ENCODE data around the gene KCNE4. TPM values are rescaled to one million over a fixed set of nuclear protein-coding genes. Genes with fewer than 3 reads are reported as not detected.

Gene KCNE4
- total RNA-seq, result 10 to 100 TPM in 2 of 4 donors, 1 to 10 TPM in 2; 1.9 to 16.6 (median 10.3) TPM

- no peak for DNase-seq (ENCODE audit: low spot score)
- peak; percentile 61 for ATAC-seq (ENCODE audit: low FRiP score)
- TF ChIP-seq CTCF (IDR thresholded peaks at IDR 0.05), result no peak
These were observed at the start of gene KCNE4 for GRCh38 chr2:223051693-223052289. TSS of gene KCNE4 (plus strand) at chr2:223052190. CDS start at chr2:223052831, 641 bp downstream.

GRCh38 chr2:223003191-223003590, 48.8 kb upstream of the KCNE4 start:
- TF ChIP-seq CTCF (IDR thresholded peaks at IDR 0.05), result no peak
- ATAC-seq (ENCODE audit: low FRiP score) (no peak), DNase-seq (ENCODE audit: low spot score) (no peak)

- TF ChIP-seq CTCF (IDR thresholded peaks at IDR 0.05), result no peak
- no peak for DNase-seq (ENCODE audit: low spot score)
- no peak for ATAC-seq (ENCODE audit: low FRiP score)
These were observed 46.5 kb upstream of the KCNE4 start for GRCh38 chr2:223005496-223005895.

GRCh38 chr2:223007531-223007930, 44.5 kb upstream of the KCNE4 start:
- no peak for DNase-seq (ENCODE audit: low spot score)
- no peak for ATAC-seq (ENCODE audit: low FRiP score)
- no peak for TF ChIP-seq CTCF (IDR thresholded peaks at IDR 0.05)

- ATAC-seq (ENCODE audit: low FRiP score), result no peak
- TF ChIP-seq CTCF (IDR thresholded peaks at IDR 0.05), result no peak
- DNase-seq (ENCODE audit: low spot score), result no peak
These were observed 43.8 kb upstream of the KCNE4 start for GRCh38 chr2:223008162-223008561.

DNA sequence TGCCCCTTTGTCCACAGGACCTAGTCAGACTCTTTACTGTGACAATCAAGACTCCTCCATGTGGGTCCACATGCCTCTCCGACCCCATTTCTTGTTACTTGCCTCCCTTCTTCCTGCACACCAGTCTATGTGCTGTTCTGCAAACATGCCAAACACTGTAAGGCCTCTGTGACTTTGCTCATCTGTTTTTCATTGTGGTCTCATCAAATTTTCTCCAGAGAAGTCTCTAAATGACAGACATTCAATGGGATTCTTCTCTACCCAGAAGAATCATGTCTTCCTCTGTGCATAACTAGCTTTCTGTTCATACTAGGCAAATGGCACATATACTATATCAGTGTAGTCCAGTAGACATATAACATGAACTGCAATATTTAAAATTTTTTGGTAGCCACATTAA, 43.0 kb upstream of the KCNE4 start:
- TF ChIP-seq CTCF (IDR thresholded peaks at IDR 0.05), result no peak
- DNase-seq (ENCODE audit: low spot score), result no peak
- no peak for ATAC-seq (ENCODE audit: low FRiP score)

DNA sequence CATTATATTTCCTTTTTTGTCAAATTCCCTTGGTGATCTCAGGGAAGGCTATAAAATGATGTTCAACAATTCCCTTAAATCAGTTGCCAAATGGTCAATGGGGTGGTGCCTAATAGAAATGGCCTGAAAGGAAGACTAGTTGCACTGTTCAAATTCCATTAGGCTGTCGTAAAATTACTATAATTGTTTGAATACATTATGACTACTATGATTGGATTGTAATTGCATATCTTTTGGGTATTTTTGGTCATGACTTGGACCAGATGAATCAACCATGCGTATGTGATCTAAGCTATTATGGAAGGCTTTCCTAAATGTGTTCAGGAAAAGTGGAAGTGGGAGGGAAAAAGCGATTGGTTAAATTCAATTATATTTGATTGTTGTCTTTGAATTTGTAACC, 41.3 kb upstream of the KCNE4 start:
- no peak for TF ChIP-seq CTCF (IDR thresholded peaks at IDR 0.05)
- no peak for DNase-seq (ENCODE audit: low spot score)
- no peak for ATAC-seq (ENCODE audit: low FRiP score)
